ENCODE measurements around the gene SPATA24. TPM values are rescaled to one million over a fixed set of nuclear protein-coding genes. Genes with fewer than 3 reads are reported as not detected.

Gene SPATA24
- total RNA-seq, 1 experiment from 2014 or later: 3.4 TPM

Other genes starting within 250 kb of the SPATA24 start
- 50.9 and 58.1 TPM in 2 replicates for gene SIL1, start 205.7 kb downstream of the SPATA24 start, total RNA-seq (2014; rRNA removed; shearing (Covaris generic))
- gene MATR3, start 110.3 kb downstream of the SPATA24 start, total RNA-seq (2014; rRNA removed; shearing (Covaris generic)): 241 and 248 TPM in 2 replicates
- 66.1 and 71.8 TPM in 2 replicates for gene PAIP2, start 62.2 kb downstream of the SPATA24 start, total RNA-seq (2014; rRNA removed; shearing (Covaris generic))
- gene SLC23A1, start 20.8 kb downstream of the SPATA24 start, total RNA-seq (2014; rRNA removed; shearing (Covaris generic)): not detected in 2 replicates
- not detected in 2 replicates for gene MZB1, start 14.2 kb downstream of the SPATA24 start, total RNA-seq (2014; rRNA removed; shearing (Covaris generic))
- not detected in 2 replicates for gene PROB1, start 9.0 kb downstream of the SPATA24 start, total RNA-seq (2014; rRNA removed; shearing (Covaris generic))
- gene DNAJC18, start 35.4 kb upstream of the SPATA24 start, total RNA-seq (2014; rRNA removed; shearing (Covaris generic)): 4.5 and 22.9 TPM in 2 replicates
- 0.10 TPM in 1 of 2 replicates, not detected in the other for gene ECSCR, start 58.7 kb upstream of the SPATA24 start, total RNA-seq (2014; rRNA removed; shearing (Covaris generic))
- not detected in 2 replicates for gene SMIM33, start 66.9 kb upstream of the SPATA24 start, total RNA-seq (2014; rRNA removed; shearing (Covaris generic))
- gene STING1, start 78.7 kb upstream of the SPATA24 start, total RNA-seq (2014; rRNA removed; shearing (Covaris generic)): 14.2 and 15.6 TPM in 2 replicates
- 64.7 and 79.3 TPM in 2 replicates for gene UBE2D2, start 157.2 kb upstream of the SPATA24 start, total RNA-seq (2014; rRNA removed; shearing (Covaris generic))
- 46.9 and 55.1 TPM in 2 replicates for gene CXXC5, start 244.3 kb upstream of the SPATA24 start, total RNA-seq (2014; rRNA removed; shearing (Covaris generic))